CD4-positive, alpha-beta T cell treated with Interleukin-2 at 100 ng/mL for 4 hours (primary cell): ENCODE results near the gene RTEL1.

Experiments used
- DNase-seq: peaks from one replicate; pipeline ENCODE4 v3.0.0-alpha.2; 2020; ENCODE audit warnings: low spot score

Gene RTEL1

DNA sequence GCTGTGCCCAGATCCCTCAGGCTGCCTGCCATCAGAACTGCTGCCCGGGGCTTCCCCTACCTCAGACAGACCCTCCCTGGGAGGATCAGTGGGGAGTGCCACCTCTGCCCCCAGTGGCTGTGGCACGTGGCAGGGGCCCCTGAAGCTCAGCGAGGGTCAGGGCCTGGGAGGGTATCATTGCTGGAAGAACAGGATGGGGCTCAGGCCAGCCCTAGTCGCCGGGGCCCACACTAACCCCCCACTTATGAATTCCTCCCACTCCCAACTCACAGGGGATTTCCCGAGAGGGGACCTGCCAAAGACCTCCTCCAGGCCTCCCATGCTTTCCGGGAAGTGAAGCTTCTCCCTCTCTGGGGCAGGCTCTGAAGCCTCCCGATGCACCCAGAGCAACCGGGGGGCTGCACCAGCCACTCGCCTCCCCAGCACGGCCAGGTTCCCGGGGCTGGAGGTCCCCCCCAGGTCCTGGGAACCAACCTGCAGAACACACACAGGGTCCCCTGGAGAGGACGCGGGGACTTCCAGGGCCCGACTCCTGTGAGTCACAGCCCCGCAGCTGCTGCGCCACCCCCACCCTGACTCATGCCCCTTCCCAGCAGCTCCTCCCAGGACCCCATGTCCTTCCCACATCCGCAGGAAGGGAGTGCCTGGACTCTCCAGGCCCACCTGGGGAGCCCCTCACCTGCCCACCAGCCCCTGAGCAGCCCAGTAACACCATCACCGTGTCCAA, 40.8 kb downstream of the RTEL1 start:
- peak; percentile 44 for DNase-seq

- DNase-seq = no peak
Observed at GRCh38 chr20:63699466-63700198, 41.5 kb downstream of the RTEL1 start.

GRCh38 chr20:63700199-63701050, 42.3 kb downstream of the RTEL1 start:
- DNase-seq = no peak

DNA sequence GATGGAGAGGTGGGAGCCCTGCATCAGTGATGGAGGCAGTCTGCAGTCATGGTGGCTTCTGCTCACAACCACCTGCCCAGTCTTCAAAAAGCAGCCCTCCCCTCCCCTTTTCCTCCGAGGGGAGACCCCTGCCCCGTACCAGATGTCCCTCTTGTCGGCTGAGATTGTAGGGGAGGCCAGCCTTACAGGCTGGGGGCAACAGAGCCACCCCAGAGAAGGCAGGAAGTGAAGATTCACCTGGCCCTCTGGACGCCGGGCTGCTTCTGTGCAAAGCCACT, 42.9 kb downstream of the RTEL1 start:
- DNase-seq = no peak

DNA sequence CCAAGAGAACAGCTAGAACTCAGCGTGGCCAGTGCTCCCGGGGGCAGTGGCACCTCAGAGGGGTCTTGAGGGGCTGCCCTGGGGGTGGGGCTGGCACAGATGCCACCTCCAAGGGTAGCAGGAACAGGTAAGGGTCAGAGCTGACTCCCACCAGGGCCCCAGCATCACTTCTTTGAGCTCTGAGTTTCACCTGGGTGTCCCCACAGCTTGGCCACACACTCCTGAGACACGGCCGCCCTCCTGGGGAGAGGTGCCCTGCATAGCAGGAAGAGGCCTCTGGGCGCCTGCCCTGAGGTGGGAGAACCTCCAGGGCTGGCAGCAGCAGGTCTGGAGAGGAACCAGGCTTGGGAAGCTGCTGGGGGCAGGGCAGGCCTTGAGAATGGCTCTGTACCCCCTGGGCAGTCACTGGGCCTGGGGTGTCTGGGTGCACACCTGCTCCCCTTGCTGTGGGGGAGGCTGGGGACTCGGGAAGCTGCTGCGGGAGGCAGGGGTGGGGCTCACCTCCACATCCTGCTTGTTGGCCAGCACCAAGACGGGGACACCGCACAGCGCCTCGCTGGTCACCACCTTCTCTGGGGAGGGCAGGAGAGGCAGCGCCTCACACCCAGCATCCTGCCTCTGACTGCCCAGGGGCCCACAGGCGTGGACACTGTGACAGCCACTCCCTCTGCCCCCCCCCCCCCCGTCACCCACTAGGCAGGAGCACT, 43.4 kb downstream of the RTEL1 start:
- DNase-seq = no peak

GRCh38 chr20:63702036-63702665, 44.0 kb downstream of the RTEL1 start:
- DNase-seq = no peak

- DNase-seq = no peak
Observed at GRCh38 chr20:63702751-63703470, 44.8 kb downstream of the RTEL1 start.

GRCh38 chr20:63703471-63703975, 45.4 kb downstream of the RTEL1 start:
- DNase-seq = no peak

- no peak for DNase-seq
Observed at GRCh38 chr20:63703976-63704748, 46.0 kb downstream of the RTEL1 start.

GRCh38 chr20:63704749-63705117, 46.6 kb downstream of the RTEL1 start:
- DNase-seq = no peak

- DNase-seq = no peak
Observed at GRCh38 chr20:63705232-63706026, 47.3 kb downstream of the RTEL1 start.

GRCh38 chr20:63706027-63706695, 48.0 kb downstream of the RTEL1 start:
- no peak for DNase-seq

DNA sequence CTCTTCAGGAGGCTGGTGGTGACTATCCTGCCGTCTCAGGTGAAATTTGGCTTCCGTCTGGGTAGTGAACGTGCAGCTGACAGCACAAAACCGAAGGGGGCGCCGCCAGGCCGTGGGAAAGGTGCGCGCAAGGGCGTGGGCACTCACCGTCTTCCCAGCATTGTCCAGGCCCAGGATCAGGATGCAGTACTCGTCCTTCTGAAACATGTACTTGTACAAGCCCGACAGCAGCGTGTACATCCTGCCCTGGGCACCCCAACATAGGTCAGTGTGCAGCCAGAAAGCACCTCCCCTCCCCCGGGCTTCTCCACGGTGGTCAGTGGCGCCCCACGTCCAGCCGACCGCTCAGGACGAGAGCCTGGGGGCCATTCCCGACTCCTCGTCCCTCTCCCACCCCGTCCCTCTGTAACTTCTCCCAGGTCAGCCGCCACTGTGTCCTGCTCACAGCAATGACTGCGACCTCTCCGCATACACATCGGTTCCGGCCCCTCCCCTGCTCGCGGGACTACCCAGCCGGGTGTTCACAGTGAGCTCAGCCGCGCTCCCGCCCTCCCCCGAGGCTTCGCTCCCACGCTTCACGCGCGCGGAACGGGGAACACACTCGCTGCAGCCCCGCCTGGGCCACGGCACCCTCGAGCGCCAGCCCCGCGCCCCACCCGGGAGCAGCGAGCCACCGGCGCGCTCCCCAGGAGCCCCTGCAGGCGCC, 48.9 kb downstream of the RTEL1 start:
- DNase-seq = peak; percentile 68

DNA sequence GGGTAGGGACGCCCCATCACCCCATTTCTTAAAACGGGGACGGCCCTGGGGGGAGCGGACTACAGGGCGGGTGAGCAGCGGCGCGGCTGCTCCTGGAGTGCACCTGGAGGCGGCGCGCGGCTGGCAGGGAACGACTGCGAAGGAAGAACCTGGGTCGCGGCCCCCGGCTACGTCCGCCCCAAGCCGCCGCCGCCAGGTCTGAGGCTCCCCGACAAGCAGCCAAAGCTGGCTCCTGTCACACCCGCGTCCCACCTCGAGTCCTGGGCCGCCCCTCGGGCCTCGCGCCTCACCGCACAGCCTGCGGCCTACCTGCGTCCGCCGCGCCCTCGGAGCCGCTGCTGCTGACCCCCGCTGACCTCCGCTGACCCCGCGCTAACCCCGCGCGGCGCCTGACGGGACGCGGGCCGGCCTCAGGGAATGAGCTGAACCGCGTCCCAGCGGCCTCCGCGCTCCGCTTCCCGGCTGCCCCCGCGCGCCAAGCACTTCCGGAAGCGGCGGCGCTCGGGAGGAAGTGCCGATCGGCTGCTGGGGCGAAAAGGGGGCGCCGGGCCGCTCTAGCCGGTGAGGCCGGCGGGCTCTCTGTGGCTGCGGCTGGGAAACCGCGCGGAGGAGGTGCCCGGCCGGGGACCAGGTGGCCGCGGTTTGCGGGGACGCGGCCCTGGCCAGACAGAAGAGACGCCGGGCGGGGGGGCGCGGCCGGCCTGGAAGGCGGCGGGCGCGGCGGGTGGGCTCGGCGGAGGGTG, 49.6 kb downstream of the RTEL1 start, which contains the start of the genes ARFRP1 and ZGPAT:
Gene ARFRP1 (minus strand): TSS at position 419 of the 743 bp plus-strand sequence. CDS start 885 bp downstream, outside the sequence.
Gene ZGPAT (plus strand): TSS at position 482 of the 743 bp plus-strand sequence. CDS start 542 bp downstream, outside the sequence.
- DNase-seq = peak; percentile 89

- no peak for DNase-seq
Observed at GRCh38 chr20:63708301-63709148, 50.4 kb downstream of the RTEL1 start.

DNA sequence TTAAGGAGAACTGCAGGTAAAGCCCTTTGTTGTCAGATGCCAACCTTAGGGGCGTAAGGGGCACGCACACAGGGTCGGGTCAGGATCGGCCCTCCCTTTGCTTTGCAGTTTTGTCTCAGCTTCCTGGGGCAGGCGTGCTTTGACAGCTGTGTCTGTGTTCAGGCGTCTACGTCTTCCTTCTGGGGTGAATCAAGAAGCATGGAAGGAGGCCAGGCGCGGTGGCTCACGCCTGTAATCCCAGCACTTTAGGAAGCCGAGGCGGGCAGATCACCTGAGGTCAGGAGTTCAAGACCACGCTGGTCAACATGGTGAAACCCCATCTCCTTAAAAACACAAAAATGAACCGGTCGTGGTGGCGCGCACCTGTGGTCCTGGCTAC, 51.0 kb downstream of the RTEL1 start:
- no peak for DNase-seq
